ENCODE measurements around the gene AKAP4. TPM values are rescaled to one million over a fixed set of nuclear protein-coding genes. Genes with fewer than 3 reads are reported as not detected.

The AKAP4 gene
- total and polyA plus RNA-seq, 9 of the 15 experiments (the other 6 are each of a cell fraction or from before 2014, with no cell fraction given) = 0.05 to 0.36 (median 0.13) TPM

Small RNA genes lying within 50 kb of the gene (small RNA-seq; reads per million reads assigned to genes)
- gene PYY3 (not detected), gene RF00019 (not detected)

Other genes starting within 250 kb of the AKAP4 start
- 0.09 and 0.12 TPM in 2 replicates for gene CCNB3, start 3.8 kb upstream of the AKAP4 start, total RNA-seq (2014; rRNA removed)
- 0.03 TPM in 1 of 2 replicates, not detected in the other for gene CCNB3, start 3.8 kb upstream of the AKAP4 start, total RNA-seq (2014; rRNA removed; fragmentation: Illumina TruSeq; extraction: Trizol)
- gene CCNB3, start 3.8 kb upstream of the AKAP4 start, total RNA-seq (2015; rRNA removed; fragmentation: Illumina TruSeq; extraction: Trizol) = 0.11 TPM in 1 of 2 replicates, not detected in the other
- not detected in 2 replicates for gene CCNB3, start 3.8 kb upstream of the AKAP4 start, total RNA-seq (2021)
- 0.14 and 0.25 TPM in 2 replicates for gene CCNB3, start 3.8 kb upstream of the AKAP4 start, polyA plus RNA-seq (2011; rRNA removed)
- gene CCNB3, start 3.8 kb upstream of the AKAP4 start, polyA plus RNA-seq (2014; fragmentation: Illumina TruSeq; extraction: Trizol) = 0.04 and 0.06 TPM in 2 replicates
- gene CCNB3, start 3.8 kb upstream of the AKAP4 start, polyA plus RNA-seq (2014; fragmentation: Nextera tagmentation; extraction: Ambion mirVana) = under 1 TPM in 1 of 2 experiments, not detected in 1; 0.06 TPM
- gene CCNB3, start 3.8 kb upstream of the AKAP4 start, polyA plus RNA-seq (2014; rRNA removed) = 0.05 TPM in 1 of 2 replicates, not detected in the other

All from K562 (cell line).